ENCODE measurements around the gene PIK3R6.

- TF ChIP-seq, protein P1, sequence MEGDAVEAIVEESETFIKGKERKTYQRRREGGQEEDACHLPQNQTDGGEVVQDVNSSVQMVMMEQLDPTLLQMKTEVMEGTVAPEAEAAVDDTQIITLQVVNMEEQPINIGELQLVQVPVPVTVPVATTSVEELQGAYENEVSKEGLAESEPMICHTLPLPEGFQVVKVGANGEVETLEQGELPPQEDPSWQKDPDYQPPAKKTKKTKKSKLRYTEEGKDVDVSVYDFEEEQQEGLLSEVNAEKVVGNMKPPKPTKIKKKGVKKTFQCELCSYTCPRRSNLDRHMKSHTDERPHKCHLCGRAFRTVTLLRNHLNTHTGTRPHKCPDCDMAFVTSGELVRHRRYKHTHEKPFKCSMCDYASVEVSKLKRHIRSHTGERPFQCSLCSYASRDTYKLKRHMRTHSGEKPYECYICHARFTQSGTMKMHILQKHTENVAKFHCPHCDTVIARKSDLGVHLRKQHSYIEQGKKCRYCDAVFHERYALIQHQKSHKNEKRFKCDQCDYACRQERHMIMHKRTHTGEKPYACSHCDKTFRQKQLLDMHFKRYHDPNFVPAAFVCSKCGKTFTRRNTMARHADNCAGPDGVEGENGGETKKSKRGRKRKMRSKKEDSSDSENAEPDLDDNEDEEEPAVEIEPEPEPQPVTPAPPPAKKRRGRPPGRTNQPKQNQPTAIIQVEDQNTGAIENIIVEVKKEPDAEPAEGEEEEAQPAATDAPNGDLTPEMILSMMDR (conservative IDR thresholded peaks at IDR 0.05; ENCODE audit: low read depth, low read length) = no peak
- TF ChIP-seq EZH2 (IDR thresholded peaks at IDR 0.05; ENCODE audit: low read length, unreplicated experiment) = no peak
- no peak for TF ChIP-seq EZH2phosphoT487 (IDR thresholded peaks at IDR 0.05; ENCODE audit: borderline replicate concordance, low read length)
Measured at GRCh38 chr17:8888704-8889302, 21.3 kb upstream of the PIK3R6 start.

All from PC-3 (cell line).